ENCODE data around the gene ZNRD2.

Gene ZNRD2

DNA sequence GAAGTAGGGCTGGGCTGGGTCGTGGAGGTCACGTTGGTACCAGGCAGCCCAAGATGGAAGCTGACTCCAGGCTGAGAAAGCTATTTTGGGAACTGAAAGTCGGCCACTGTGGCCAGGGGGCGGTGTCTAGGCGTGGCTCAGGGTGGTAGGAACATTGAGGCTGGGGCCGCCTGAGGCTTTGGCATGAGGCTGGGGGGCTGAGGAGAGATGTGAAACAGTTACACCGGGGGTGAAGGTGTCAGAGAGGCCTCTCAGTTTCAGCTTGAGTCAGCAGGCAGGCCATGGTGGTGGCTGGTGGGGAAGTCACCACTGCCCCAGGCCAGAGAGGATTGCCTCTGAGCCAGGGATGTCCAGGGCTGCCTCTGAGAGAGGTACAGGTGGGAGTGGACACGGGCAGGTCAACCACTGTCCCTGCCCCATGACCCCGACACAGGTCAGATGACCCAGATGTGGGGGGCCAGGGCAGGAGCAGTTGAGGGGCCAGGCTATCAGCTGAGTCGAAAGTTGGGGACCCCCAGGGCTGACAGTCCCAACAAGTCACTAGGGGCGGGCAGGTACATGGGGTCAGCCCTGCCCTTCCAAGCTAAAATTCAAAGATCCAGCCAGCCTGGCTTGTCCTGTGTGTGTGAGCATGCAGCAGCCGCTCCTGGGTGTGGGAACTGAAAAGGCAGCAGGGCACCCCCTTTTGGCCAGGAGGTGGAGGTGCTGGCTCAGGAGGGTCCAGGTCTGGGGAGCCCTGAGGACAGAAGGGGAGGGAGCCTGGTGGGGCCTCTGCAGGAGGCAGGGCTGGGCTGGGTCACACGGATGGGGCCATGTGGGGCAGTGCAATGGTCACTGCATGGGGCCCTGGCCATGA lies 18.1 kb downstream of the ZNRD2 start:
- no peak for DNase-seq (ENCODE audit: low read depth)

DNA sequence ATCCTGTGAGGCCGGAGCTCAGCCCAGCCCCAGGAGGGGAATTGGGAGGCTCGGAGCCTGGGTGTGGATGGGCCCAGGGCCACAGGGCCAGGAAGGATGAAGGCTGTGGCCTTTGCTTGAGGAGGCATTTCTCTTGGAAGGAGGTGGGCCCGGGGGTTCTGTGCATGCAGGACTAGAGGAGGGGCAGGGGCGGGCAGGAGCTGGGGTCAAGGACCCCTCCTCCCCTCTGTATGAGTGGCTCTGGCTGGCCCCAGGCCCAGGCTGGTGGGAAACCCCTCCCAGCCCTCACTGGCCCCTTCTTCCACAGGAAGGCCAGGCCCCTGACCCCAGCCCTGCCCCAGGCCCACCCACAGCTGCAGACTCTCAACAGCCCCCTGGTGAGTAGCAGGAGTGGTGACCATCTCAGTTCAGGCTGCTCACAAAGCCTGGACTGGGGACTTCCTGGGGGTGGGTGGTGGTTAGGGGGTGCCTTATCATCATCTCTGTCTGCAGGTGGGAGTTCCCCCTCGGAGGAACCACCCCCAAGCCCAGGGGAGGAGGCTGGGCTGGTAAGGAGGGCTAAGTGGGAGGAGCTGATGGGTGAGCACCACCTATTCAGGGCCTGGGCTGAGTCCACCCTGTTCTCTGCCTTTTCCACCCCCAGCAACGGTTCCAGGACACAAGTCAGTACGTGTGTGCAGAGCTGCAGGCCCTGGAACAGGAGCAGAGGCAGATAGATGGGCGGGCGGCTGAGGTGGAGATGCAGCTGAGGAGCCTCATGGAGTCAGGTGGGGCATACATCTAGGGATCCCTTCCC lies 19.4 kb downstream of the ZNRD2 start:
- DNase-seq (ENCODE audit: low read depth), result no peak

DNA sequence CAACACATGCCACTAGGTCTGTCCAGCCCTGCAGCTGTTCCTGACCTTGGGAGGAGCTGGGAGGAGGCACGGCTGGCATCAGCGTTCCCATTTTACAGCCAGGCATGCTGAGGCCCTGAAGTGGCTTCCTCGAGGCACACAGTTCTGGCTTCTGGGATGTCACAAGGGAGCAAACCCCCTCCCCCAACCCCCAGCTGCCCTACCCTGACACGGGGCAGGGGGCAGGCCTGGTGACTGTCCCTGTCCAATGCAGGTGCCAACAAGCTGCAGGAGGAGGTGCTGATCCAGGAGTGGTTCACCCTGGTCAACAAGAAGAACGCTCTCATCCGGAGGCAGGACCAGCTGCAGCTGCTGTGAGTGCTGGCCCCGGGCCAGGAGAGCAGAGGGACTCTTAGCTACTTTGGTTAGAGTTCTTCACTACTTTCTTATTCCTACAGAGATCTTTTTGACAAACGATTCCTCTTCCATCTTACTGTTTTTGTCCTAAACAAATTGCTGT lies 20.0 kb downstream of the ZNRD2 start:
- DNase-seq (ENCODE audit: low read depth), result no peak

DNA sequence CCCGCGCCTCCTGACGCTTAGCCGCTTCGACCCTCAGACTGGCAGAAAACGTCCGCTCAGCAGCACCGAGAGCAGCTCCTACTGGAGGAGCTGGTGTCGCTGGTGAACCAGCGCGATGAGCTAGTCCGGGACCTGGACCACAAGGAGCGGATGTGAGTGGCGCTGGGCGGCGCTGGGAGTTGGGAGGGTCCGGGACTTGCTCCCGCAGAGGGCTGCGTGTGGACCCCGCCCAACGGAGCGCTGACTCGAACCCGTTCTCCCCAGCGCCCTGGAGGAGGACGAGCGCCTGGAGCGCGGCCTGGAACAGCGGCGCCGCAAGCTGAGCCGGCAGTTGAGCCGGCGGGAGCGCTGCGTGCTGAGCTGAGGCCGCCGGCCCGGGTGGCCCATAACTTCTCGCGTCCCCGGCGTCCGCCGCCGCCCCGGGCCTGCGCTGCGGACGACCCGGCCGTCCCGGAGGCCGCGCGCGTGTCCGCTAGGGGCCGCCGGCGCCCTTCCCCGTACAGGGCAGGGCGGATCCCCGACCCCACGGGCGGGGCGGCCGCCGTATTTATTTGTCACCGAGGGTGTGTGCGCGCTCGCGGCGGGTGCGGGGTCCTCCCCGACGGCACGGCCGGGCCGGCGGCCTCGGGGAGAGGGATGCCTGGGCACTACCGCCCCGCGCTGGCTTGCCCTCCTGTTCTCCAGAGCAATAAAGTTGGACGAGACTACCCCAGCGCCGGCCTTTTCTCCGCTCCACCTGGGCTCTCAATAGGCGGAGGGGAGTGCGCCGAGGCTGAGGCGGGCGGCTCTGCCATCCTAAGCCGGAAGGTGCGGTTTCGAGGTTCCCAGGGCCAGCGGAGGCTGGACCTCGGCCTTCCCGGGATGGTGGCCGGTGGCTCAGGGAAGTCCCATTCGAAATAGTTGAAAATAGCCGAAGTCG lies 21.9 kb downstream of the ZNRD2 start:
- peak; percentile 59 for DNase-seq (ENCODE audit: low read depth)

DNA sequence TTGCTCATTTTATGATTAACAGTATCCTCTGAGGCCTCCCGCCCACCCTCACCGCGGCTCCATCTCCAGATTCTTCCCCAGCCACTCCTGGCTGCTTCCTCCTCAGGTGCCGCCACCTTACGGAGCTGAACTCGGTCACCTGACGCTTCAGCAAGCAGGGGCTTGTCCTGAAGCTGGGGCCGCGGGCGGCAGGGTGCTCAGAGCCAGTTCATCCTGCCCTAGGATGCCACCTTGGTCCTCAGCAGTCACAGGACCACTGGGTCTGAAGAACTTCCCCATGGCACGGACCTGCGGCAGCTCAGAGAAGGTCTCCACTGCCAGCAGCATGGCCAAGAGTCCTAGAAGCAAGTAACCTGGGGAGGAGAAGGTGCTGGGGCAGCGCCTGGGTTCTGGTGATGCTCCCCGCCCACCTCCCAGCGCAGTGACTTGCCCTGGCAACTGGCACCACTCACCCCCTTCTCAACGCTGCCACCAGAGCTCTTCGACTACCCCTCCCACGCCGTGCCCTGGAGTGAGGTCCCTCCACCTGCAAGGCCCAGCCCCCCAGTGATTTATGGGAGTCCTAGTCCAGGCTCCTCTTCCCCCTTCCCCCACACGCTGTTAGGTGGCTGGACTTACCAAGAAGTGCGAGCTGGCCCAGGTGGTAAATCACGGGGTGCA lies 22.7 kb downstream of the ZNRD2 start:
- no peak for DNase-seq (ENCODE audit: low read depth)

DNA sequence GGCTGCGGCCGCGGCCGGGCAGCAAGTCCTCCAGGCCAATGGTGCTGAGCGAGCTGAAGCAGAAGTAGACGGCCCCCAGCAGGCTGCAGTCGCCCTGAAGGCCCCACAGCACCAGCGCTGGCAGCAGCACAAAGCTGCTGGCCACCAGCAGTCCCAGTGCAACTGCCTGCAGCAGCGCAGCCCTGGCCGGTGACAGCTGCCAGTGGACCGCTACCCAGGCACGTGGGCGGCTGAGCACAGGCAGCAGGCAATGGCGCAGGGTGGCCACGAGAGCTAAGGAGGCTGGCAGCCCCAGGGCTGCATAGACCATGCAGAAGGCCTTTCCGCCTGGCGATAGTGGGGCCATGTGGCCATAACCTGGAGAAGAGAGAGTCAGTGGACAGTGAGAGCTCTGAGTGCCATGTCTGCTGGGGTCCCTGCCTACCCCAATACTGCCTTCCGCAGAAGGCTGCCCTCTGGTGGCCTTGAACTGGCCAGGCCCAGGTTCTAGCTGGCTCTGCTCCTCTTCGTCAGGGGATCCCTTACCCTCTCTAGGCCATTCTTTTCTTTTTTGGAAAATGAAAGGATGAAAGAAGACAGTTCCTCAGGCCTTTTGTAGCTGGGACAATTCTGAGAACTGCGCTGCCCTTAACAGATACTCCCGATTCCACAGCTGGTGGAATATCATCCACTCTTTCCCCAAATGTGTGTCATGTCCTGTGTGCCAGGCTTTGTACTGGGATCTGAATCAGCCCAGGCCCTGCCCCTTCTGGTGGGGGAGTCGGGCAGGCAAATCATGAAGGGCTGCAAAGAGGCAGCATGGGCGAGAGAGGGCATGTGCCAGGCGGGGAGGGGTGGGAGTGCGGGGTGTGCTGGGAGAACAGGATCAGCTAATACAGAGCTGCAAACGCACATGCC lies 23.5 kb downstream of the ZNRD2 start:
- DNase-seq (ENCODE audit: low read depth), result no peak

DNA sequence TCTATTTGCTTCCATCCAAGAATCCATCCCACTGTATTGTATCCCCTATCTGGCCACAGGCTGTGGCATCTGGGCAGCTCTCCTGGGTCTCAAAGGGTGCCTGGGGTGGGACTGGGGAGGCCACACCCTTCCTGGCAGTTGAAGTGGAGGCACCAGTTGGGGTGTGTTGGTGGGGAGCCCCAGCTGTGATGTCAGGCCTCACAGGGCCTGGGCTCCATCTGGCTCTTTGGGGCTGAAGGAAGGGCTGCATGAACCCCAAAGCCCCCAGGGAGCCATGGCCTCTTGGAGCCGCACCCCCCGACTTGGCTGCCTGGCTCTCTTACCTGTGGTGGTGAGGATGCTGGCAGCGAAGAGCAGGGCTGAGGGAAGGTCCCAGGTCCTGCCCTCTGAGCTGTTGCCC lies 24.9 kb downstream of the ZNRD2 start:
- no peak for DNase-seq (ENCODE audit: low read depth)

DNA sequence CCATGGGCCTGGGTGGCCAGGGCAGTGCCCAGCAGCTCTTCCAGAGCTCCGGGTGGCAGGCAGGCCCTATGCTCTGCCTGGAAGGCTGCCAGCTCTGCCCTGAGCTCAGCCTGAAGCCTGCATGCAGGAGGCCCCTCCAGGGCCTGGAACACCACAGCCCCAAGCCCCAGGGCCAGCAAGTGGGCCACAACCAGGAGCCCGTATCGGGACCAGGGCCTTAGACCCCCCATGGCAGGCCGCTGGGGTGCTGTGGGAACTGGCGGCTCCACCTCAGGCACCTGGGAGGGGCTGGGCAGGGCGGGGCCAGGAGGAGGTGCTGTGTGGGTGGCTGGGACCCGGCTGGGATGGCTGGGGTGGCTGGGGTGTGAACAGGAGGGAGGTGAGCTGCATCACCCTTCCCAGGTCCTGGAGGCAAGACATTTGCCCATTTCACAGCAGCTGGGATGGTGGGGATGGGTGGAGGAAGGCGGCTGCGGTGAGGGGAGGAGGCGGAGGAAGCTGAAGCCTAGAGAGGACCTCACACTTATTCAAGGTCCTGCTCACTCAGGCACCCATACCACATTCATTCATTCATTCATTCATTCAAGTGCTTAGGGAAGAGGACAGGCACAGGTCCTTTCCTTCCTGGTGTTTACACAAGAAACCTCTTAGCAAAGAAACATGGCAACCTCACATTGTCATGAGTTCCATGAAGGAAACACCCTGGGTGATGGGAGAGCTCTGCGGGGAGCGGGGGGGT lies 25.4 kb downstream of the ZNRD2 start, which contains the start of gene KCNK7:
Gene KCNK7 (minus strand): TSS at position 258 of the 739 bp plus-strand sequence. CDS start 28 bp downstream, at position 230.
- no peak for DNase-seq (ENCODE audit: low read depth)

DNA sequence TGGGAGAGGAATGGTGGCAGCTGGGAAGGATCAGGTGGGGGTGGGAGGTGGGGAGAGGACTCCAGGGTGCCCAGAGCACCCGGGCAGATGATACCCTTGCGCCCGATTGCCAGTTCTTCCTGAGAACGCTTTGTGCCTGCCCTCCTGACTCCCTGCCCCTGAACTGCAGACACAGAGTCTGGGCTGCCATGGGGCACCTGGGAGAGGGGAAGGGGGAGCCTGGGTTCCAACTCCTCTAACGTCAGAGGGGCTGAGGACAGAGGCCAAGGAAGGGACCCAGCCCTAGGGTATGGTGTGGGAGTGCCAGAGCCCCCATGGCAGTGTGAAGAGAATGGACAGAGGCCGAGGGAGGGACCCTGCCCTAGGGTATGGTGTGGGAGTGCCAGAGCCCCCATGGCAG lies 26.2 kb downstream of the ZNRD2 start:
- no peak for DNase-seq (ENCODE audit: low read depth)

DNA sequence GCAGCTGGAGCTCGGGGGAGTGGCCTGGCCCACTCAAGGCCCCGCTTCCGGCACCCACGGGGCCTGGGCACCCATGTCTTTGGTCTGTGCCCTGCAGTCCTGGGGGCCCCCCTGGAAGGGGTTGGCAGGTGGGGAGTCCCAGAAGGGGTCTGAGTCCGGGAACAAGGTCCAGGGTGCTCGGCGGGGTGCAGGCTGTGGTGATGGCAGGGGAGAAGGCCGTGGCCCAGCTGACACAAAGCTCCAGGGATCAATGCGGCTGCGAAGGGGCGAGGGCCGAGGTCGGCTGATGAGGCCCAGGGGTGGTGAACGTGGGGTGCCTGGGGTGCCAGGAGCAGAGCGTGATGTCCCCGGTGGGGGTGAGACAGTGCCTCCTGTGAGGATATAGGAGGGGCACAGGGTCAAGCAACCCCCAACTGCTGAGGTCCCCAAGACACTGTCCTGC lies 28.0 kb downstream of the ZNRD2 start:
- DNase-seq (ENCODE audit: low read depth), result no peak

DNA sequence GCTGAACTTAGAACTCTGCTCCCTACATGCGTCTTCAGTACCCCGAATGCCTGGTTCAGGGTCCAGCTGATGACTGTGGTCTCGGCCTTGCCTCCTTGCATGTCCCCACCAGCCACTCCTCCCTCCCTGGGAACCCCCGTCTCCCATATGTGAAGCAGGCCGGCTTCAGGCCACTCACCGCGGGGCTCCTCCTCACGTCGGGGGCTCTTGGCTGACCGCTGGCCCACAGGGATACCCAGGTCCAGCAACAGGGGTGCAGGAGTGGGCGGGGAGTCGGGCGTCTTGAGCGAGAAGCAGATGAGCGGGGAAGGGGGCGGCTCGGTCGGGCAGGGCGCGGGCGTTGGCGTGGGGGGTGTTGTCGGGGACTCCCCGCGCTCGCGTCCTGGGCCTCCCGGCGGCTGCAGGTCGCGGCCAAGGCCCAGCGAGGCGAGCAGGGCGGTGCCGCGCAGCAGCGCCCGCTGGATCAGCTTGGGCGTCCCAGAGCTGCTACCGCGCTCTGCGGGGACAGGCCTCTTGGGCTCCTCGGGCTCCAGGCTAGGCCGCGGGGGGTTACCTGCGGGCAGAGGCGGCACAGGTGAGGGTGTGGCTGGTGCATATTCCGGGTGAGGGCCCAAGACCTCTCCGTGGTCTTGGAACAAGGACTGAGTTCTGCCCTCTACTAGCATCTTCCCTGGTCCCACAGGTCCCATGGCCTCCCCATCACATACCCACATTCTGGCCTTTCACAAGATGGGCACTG lies 29.1 kb downstream of the ZNRD2 start:
- DNase-seq (ENCODE audit: low read depth), result no peak

DNA sequence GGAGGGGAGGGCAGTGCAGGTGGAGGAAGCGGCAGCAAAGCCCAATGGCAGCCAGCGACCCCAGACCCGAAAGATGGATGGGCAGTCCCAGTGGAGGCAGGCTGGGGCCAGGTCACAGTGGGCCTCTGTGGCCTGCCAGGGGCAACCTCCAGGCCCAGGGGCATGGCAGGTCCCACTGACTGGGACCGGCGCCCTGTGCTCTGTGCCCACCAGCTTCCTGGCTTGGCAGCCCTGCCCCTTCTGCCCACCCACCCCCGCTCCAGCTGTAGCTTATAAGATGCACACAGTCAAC lies 29.6 kb downstream of the ZNRD2 start:
- no peak for DNase-seq (ENCODE audit: low read depth)

DNA sequence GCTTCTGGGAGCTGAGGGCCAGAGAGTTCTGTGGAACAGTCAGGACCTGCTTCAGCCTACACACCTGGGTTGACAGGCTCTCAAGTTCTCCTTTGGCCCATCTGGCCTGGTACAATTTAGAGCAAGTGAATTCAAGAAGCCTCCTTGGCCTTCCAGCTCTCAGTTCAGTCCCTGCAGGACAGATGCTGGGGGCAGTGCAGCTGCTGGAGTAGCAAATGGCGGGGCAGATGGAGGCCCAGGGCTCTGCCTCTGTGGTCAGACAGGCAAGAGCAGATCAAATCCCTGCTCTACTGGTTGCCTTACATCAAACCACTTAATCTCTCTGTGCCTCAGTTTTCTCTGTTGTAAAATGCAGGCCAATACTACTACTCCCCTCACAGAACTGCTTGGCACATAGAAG lies 34.0 kb downstream of the ZNRD2 start:
- no peak for DNase-seq (ENCODE audit: low read depth)

DNA sequence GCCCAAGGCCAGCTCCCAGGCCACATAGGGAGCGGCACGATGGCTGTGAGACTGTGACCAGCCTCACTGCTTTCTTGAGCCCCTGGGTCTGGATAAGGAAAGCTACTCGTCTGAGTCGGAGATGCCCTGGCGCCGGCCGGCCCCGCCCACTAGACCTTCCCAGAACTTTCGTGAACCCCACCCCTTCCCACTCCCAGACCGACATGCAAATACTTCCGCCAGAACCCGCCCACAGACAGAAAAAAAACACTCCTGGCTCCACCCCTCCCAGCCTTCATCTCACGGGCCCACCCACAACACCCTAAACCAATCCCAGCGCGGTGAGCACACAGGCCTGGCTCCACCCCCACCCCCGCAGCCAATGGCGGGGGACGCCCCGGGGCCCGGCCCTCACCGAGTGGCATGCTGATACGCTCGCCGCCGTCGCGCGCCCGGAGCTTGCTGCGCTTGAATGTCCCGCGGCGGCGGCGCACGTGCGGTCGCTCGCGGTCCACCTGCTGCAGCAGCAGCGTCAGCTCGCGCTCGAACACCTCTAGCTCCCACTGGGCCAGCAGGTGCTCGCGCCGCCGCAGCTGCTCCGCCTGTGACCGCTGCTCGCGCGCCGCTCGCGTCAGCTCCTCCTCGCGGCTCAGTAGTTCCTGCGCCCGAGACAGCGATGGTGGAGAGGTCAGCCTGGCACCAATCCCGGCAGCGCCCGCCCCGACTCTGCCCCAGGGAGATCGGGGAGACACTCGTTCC lies 36.8 kb downstream of the ZNRD2 start:
- DNase-seq (ENCODE audit: low read depth), result peak; percentile 92

DNA sequence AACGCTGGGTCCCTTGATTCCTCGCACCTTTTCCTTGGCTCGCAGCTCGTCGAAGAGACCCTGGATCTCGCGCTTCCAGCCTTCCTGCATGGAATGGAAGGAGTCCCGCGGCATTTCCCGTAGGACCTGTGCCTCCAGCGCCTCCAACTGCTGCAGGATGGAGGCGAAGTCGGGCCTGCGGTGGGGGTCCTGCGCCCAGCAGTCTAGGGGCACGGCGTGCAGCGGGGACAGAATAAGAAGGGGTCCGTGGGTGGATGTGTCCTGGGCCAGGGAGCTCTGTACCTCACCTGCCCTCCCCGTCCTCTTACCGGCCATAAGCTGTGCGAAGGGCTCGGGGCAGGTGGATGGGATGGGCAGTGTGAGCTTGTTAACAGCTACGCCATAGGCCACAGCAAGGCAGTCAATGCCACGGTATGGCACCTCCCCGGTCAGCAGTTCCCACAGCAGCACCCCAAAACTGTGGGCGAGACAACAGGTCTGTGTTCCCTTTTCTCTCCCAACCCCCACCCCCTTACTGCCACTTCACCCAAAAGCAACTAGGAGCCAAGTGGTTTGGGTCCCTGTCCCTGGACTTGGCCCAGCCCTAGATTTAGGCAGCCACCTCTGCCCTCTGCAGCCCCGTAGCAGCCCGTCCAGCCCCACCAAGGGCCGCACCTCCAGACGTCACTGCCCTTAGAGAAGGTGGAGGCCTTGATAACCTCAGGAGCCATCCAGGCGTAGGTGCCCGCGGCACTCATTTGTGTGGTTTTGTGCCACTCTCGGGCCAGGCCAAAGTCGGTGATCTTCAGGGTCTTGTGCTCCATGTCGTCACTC lies 37.5 kb downstream of the ZNRD2 start:
- DNase-seq (ENCODE audit: low read depth), result no peak

DNA sequence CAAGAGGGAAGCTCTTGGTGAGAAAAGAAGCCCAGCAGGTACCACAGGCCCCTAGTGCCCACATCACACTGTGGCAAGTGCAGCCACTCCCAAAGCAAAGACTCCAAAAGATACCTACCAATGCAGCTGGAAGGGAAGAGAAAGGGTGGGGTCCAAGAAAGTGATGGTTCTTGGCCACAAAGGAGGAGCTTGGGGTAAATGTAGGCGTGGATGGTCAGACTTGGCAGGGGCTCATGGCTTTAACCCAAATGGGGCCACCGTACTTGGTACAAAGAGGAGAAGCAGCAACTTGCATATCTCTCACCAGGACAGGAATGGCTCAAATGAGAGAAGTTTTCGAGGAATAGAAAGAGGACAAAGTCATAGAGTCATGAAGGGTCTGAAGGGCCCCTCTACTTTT lies 39.0 kb downstream of the ZNRD2 start:
- DNase-seq (ENCODE audit: low read depth), result no peak

DNA sequence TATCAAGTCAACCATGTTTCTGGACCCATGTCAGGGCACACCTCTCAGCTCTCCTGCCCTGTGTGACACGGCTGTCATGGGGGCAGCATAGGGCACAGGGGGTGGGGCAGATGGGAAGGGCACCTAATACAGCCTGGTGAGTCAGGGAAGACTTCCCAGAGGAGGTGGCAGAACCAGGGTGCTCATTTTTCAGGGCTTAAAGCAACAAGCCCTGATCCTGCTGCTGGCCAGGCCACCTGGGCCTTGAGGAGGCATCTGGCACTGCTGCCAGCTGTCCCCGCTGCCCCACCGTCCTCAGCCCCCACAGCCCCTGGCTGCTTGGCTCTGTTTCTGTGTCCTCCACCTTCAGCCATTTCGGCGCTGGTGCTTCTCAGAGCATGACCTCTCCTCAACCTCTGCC lies 39.4 kb downstream of the ZNRD2 start:
- no peak for DNase-seq (ENCODE audit: low read depth)

DNA sequence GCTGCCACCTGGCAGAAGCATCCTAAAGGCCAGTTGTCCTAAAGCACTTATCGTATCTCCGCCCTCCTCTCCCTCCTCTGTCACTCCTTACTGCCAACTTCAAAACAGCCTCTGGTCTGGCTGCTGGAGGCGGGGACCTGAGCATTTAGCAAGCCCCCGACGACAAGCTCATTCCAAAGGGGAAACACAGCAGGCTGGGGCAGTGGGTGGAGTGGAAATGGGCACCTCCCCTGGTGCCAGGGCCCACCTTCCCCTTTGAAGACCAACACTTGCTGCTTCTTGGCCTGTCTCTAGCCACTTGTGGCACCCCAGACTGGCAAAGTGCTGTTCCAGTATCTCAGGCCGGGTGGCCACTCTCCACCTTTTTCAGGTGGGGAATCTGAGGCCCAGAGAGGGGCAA lies 40.1 kb downstream of the ZNRD2 start:
- DNase-seq (ENCODE audit: low read depth), result no peak
